ENCODE results near the gene TSPAN9. TPM values are rescaled to one million over a fixed set of nuclear protein-coding genes. Genes with fewer than 3 reads are reported as not detected.

Gene TSPAN9
- total RNA-seq, 2 donors from 2014 or later: 41.9 to 50.0 TPM

DNA sequence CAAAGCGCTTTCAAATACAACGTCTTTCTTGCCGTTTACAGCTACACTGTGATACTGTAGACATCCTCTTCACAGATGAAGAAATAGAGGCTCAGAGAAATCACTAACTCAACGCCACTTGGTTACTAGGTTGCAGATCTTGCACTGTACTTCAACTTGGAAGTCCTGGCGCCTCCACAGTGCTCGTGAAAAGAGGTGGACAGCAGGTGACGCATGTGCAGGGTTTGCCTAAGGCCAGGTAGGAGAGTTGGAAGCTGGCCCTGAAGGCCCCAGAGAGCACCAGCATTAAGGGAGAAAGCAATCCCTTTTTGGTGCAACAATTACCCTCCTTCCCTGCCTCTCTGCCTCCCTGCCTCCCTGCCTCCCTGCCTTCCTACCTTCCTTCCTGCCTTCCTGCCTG lies 22.8 kb upstream of the TSPAN9 start:
- Histone ChIP-seq H3K36me3 (no peaks in the 10 kb centered on the region), H3K4me1 (replicated peaks) (no peaks in the 10 kb centered on the region), H3K27me3 (replicated peaks; ENCODE audit: insufficient read depth) (no peaks in the 10 kb centered on the region), H3K27ac (no peak overlapping the region), H3K4me3 (no peak overlapping the region), H3K9me3 (no peaks in the 10 kb centered on the region)
- DNase-seq (ENCODE audit: low spot score): no peak
- 84% methylated on average over 7 of the region's 7 CpGs for WGBS
- TF ChIP-seq POLR2AphosphoS5 (IDR thresholded peaks at IDR 0.05) (no peak), POLR2A (IDR thresholded peaks at IDR 0.05) (no peak)
- TF ChIP-seq, protein P1, sequence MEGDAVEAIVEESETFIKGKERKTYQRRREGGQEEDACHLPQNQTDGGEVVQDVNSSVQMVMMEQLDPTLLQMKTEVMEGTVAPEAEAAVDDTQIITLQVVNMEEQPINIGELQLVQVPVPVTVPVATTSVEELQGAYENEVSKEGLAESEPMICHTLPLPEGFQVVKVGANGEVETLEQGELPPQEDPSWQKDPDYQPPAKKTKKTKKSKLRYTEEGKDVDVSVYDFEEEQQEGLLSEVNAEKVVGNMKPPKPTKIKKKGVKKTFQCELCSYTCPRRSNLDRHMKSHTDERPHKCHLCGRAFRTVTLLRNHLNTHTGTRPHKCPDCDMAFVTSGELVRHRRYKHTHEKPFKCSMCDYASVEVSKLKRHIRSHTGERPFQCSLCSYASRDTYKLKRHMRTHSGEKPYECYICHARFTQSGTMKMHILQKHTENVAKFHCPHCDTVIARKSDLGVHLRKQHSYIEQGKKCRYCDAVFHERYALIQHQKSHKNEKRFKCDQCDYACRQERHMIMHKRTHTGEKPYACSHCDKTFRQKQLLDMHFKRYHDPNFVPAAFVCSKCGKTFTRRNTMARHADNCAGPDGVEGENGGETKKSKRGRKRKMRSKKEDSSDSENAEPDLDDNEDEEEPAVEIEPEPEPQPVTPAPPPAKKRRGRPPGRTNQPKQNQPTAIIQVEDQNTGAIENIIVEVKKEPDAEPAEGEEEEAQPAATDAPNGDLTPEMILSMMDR (IDR thresholded peaks at IDR 0.05): no peak
- intact Hi-C loops (cut with DNase I): no loop called here

GRCh38 chr12:3055026-3055703 lies 22.0 kb upstream of the TSPAN9 start:
- Histone ChIP-seq H3K9me3 (no peaks in the 10 kb centered on the region), H3K27ac (peak overlapping the region; percentile 60 to 63), H3K36me3 (no peaks in the 10 kb centered on the region), H3K27me3 (replicated peaks; ENCODE audit: insufficient read depth) (no peaks in the 10 kb centered on the region), H3K4me1 (replicated peaks) (no peaks in the 10 kb centered on the region), H3K4me3 (no peak overlapping the region)
- peak; percentile 50 for DNase-seq (ENCODE audit: low spot score)
- TF ChIP-seq POLR2AphosphoS5 (IDR thresholded peaks at IDR 0.05): peak; percentile 68
- TF ChIP-seq POLR2A (IDR thresholded peaks at IDR 0.05): no peak
- 37% methylated on average over 12 of the region's 12 CpGs for WGBS
- intact Hi-C loops (cut with DNase I): no loop called here

- no peaks in the 10 kb centered on the region for H3K9me3 ChIP-seq
- intact Hi-C loops (cut with DNase I): no loop called here
- H3K27me3 ChIP-seq (replicated peaks; ENCODE audit: insufficient read depth): no peaks in the 10 kb centered on the region
- no peak for DNase-seq (ENCODE audit: low spot score)
- TF ChIP-seq POLR2A (IDR thresholded peaks at IDR 0.05) (no peak), POLR2AphosphoS5 (IDR thresholded peaks at IDR 0.05) (no peak)
- TF ChIP-seq, protein P1 (IDR thresholded peaks at IDR 0.05): no peak
- no peak overlapping the region for H3K4me3 ChIP-seq
- H3K27ac ChIP-seq: peak overlapping the region; percentile 60 to 63
- no peaks in the 10 kb centered on the region for H3K36me3 ChIP-seq
- H3K4me1 ChIP-seq (replicated peaks): no peaks in the 10 kb centered on the region
- 64% methylated on average over 8 of the region's 8 CpGs for whole genome bisulfite sequencing
Measured at GRCh38 chr12:3055704-3056467, 21.3 kb upstream of the TSPAN9 start.

DNA sequence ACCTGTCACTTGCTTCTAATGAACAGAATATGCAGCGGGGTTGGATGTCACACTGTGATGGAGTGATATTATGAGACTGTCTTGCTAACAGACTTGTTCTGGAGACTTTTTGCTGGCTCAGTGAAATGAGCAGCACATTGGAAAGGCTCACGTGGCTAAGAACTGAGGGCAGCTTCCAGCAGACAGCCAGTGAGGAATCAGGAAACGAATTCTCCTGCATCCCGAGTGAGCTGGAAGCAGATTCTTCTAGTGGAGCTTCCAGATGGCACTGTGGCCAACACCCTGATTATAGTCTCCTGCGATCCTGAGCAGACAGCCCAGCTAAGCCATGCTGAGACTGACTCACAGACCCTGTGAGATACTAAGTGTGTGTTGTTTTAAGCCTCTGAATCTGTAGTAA lies 16.1 kb upstream of the TSPAN9 start:
- H3K9me3 ChIP-seq: no peaks in the 10 kb centered on the region
- H3K4me3 ChIP-seq: no peak overlapping the region
- no peak for DNase-seq (ENCODE audit: low spot score)
- H3K27me3 ChIP-seq (replicated peaks; ENCODE audit: insufficient read depth): no peaks in the 10 kb centered on the region
- whole genome bisulfite sequencing: 57% methylated on average over 5 of the region's 5 CpGs
- H3K4me1 ChIP-seq (replicated peaks): no peaks in the 10 kb centered on the region
- H3K27ac ChIP-seq: no peak overlapping the region
- intact Hi-C loops (cut with DNase I): no loop called here
- no peaks in the 10 kb centered on the region for H3K36me3 ChIP-seq
- TF ChIP-seq POLR2A (IDR thresholded peaks at IDR 0.05) (no peak), POLR2AphosphoS5 (IDR thresholded peaks at IDR 0.05) (no peak)
- TF ChIP-seq, protein P1 (IDR thresholded peaks at IDR 0.05): no peak

GRCh38 chr12:3061501-3062215 lies 15.5 kb upstream of the TSPAN9 start:
- H3K4me3 ChIP-seq: no peak overlapping the region
- H3K9me3 ChIP-seq: no peaks in the 10 kb centered on the region
- no peaks in the 10 kb centered on the region for H3K27me3 ChIP-seq (replicated peaks; ENCODE audit: insufficient read depth)
- no peak for DNase-seq (ENCODE audit: low spot score)
- H3K4me1 ChIP-seq (replicated peaks): no peaks in the 10 kb centered on the region
- no peaks in the 10 kb centered on the region for H3K36me3 ChIP-seq
- intact Hi-C loops (cut with DNase I): no loop called here
- TF ChIP-seq POLR2A (IDR thresholded peaks at IDR 0.05): no peak
- TF ChIP-seq POLR2AphosphoS5 (IDR thresholded peaks at IDR 0.05): no peak
- TF ChIP-seq, protein P1 (IDR thresholded peaks at IDR 0.05): no peak
- 76% methylated on average over 3 of the region's 3 CpGs for WGBS
- no peak overlapping the region for H3K27ac ChIP-seq
